ENCODE measurements around the gene KLHL10.
"Not testable (repeated sequence)": the region's sequence is repeated elsewhere in the genome, so short reads cannot be mapped to it uniquely, and the experiment has no call there.

Gene KLHL10

DNA sequence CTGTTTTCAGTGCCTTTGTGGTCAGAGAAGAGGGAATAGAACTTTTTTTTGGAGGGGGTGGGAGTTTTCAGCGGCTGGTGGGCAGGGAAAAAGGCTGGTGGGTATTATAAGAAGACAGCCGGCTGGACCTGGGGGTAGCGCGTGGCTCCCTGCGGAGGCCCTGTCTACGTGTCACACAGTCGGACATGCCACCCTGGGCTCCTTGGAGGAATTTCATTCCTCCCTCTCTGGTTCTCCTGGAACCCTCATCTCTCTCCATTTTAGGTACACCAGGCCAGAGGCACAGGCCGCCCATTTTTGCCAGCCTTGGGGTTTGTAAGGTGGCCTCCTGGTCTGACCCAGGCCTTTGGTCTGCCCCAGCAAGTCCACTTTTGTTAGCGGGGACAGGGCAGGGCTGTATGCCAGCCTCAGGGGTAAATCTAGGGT is 23.9 kb upstream of the KLHL10 start:
- DNase-seq = no peak

DNA sequence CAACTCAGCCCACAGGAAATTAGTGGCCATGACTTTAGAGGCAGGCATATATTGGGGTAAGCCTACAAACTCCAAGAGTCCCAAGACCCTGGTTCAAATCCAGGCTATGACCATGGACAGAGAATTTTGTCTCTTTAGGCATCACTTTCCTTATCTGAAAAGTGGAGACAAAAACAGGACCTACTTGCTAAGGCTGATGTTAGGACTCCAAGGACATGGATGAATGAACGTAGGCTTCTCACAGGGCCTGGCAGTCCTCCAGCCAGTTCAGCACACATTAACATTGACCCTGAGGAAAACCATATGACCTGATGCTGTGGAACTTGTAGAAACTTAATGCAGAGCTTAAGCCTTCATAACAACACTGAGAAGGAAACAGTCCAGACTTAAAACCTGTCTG is 23.4 kb upstream of the KLHL10 start:
- DNase-seq = no peak

DNA sequence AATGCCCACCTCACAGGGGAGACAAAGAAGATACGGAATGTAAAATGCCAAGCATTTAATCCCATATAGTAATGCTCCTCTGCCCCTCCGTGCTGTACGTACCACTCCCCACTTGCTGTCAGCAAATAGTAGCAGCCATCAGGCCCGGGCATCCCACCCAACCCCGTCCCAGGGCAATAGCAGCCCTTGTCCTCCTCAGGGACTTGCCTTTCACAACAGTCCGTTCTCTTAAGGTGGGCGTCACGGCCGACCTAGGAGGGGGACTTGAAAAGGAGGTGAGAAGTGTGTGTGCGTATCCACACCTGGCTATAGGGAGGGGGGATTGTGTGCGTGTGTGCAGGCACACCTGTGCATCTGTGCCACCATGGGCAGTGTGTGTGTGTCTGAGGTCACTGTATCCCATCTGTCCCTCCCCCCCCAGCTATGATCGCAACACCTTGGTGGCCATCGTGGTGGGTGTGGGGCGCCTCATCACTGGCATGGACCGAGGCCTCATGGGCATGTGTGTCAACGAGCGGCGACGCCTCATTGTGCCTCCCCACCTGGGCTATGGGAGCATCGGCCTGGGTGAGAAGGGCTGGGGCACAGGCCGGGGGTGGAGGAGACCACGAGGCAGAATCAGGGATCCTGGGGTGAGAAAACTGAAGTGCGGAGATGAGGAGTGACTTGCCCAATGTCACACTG is 20.8 kb upstream of the KLHL10 start:
- DNase-seq = no peak

DNA sequence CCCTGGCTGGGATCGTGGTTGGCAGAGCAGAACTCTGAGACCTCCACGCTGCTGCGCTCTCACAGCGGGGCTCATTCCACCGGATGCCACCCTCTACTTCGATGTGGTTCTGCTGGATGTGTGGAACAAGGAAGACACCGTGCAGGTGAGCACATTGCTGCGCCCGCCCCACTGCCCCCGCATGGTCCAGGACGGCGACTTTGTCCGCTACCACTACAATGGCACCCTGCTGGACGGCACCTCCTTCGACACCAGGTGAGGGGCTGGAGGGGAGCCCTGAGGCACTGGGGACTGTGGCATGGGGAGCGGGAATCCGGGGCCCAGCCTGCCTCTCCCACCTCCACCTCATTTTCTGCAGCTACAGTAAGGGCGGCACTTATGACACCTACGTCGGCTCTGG is 19.6 kb upstream of the KLHL10 start:
- DNase-seq = no peak

DNA sequence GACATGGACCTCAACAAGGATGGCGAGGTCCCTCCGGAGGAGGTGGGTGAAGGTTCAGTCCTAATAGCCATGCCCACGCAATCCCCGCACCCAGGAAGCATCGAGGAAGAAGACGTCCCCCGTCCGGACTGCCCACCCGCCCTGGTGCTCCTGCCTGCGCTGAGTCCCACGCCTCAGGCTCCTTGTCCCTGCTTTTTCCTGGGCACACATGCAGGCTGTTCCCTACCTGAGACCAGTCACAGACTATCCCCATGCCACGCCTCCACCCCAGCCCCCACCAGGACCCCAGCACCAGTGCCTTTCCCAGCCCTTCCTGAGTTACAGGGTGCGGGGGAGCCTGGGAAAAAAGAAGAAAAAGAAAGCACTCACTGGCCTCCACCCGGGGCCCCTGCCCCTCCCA is 15.8 kb upstream of the KLHL10 start:
- DNase-seq = no peak

DNA sequence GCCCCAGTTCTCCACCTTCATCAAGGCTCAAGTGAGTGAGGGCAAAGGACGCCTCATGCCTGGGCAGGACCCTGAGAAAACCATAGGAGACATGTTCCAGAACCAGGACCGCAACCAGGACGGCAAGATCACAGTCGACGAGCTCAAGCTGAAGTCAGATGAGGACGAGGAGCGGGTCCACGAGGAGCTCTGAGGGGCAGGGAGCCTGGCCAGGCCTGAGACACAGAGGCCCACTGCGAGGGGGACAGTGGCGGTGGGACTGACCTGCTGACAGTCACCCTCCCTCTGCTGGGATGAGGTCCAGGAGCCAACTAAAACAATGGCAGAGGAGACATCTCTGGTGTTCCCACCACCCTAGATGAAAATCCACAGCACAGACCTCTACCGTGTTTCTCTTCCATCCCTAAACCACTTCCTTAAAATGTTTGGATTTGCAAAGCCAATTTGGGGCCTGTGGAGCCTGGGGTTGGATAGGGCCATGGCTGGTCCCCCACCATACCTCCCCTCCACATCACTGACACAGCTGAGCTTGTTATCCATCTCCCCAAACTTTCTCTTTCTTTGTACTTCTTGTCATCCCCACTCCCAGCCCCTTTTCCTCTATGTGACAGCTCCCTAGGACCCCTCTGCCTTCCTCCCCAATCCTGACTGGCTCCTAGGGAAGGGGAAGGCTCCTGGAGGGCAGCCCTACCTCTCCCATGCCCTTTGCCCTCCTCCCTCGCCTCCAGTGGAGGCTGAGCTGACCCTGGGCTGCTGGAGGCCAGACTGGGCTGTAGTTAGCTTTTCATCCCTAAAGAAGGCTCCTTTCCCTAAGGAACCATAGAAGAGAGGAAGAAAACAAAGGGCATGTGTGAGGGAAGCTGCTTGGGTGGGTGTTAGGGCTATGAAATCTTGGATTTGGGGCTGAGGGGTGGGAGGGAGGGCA is 15.1 kb upstream of the KLHL10 start:
- DNase-seq = no peak

DNA sequence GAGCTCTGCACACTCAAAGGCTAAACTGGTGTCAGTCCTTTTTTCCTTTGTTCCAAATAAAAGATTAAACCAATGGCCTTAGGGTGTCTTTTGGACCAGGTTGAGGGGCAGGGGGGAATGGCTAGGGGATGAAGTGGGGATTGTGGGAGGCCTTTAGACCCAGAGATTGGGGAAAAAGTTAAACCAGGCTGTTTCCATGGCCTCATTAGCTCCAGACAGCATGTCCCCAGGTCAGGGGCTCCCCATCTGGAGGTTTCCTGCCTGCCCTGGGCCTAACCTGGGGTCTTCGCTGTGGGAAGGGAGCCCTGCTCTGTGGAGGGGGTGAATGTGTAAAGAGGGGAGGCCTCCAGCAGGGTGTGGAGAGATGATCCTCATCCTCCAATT is 14.5 kb upstream of the KLHL10 start:
- DNase-seq = no peak

DNA sequence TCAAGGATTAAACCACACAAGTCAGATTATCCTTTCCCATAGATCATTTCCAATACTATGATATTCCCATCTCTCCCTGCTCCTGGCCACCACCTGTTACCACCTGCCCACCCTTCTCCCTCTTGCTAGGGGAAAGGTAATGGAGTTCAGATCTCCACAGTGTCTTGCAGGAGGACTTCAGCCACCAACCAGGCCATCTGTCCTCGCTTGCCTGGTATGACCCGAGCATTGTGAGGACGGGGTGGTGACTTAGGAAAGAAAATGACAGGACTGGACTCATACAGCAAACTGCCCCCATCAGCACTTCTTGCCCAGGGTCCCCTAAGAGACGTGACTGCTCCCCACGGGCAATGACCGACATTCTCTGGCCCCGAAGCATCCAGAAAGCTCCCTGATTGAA is 14.0 kb upstream of the KLHL10 start:
- DNase-seq = no peak

DNA sequence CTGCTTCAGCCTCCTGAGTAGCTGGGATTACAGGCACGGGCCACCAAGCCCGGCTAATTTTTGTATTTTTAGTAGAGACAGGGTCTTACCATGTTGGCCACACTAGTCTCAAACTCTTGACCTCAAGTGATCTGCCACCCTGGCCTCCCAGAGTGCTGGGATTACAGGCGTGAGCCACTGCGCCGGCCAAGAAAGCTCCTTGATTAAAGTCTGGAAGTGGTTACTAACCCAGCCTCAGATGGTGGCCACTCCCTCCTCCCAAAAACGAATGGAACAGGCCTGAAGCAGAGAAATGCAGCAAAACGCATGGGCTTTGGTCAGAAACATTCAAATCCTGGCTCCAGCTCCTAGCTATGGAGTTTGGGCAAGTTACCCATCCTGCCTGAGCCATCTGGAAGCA is 13.5 kb upstream of the KLHL10 start:
- DNase-seq = no peak

DNA sequence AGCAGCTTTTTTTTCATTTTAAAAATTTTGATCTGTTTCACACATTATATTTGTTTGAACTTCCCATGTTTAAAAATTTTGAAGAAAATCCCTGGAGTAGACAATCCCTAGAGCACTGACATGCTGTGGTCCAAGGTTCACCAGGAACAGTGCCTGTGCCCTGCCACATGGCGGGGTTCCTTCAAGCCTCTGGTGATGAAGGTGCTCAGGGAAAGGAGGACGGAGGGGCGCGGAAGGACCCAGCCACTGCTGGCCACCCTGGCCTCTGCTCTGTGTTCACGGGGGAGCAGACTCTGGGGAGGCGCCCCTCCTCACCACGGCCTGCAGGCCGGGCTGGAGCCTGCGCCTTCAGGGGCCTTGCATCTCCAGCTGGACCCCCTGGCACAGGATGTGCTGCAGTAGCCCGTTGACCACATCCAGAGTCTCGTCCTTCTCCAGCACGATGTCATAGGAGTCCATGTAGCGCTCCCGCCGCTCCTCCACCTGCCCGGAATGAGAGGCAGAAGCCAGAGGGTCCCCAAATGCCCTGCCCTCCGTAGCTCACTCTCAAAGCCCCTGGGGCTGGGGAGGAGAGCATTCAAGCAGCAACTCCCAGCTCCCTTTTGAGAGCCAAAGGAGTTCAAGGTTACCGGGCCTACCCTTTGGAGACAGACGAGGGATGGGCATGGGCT is 12.3 kb upstream of the KLHL10 start:
- DNase-seq = no peak

DNA sequence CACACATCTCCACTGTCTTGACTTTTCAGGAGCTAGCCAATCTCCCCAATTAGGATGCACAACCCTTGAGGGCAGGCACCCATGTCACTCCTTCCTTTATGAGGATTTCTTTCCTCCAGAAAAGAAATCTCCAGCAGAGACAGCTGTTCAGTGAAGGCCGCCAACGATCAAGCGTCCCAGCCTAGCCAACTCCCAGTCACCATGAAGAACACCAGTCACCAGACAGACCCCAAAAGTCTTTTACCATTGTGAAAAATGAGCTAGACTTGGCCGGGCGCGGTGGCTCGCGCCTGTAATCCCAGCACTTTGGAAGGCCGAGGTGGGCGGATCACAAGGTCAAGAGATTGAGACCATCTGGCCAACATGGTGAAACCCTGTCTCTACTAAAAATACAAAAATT is 7.7 kb upstream of the KLHL10 start:
- DNase-seq = not testable (repeated sequence)

DNA sequence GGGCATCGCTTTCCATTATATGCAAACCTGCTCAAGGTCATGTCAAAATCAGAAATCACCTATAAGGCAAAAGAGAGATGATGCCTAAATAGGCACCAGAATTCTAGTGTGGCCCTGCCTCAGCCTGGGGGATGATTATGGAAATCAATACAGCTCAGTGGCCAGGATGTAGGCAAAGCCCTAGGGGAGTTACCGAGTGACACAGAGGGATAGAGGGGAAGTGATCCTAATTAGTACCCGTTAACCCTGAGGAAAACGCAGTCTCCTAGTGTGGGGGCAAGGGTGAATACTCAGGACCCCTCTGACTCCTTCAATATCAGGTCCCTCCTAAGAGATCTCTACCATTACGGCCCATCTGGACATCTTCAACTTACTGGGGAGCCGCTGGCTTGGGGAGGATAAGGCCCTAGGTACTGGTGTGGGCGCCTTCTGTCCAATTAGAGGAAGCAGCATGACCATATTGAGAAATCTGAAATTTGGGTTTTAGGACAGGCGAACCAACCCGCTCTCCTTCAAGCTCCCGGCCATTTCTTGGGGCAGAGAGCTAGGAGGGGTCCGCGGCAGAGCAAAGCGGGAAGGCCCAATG is 2.3 kb upstream of the KLHL10 start:
- DNase-seq = no peak

DNA sequence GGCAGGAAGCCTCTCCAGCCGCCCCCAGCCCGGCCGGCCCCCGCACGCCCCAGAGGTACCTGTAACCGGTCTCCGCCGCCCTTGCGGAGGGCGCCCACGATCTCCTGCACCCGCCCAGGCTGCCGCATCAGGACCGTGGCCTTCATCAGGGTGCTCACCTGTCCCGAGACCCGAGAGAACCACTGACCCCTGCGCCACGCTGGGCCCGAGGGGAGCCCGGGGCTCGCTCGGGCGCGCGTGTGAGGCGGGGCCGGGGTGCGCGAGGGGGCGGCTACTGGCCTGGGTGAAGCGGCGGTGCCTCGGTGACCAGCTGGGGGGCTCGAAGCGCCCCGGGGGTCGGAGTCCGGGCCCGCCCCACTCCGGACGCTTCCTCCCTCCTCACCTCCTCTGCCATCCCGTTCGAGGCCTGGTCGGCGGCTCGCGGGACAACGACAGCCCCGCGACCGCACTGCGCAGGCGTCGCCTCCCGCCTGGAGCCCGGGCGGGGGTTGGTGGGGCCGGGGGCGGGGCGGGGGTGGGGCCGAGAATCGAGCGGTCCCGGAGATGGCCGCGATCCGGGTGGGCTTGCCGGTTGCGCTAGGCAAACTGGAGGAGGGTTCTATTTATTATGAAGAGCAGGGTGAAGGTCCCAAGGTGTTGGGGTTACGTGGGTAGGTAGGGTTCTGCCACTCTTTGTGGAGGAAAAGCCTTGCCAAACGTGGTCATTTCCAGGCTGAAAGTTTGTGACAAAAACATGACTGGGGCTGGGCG is 1.6 kb upstream of the KLHL10 start, which contains the start of gene NT5C3B:
Gene NT5C3B, minus strand, starts transcription at position 433 of the 750 bp plus-strand sequence. Its CDS starts 39 bp downstream, at position 394.
- DNase-seq = peak; percentile 74

DNA sequence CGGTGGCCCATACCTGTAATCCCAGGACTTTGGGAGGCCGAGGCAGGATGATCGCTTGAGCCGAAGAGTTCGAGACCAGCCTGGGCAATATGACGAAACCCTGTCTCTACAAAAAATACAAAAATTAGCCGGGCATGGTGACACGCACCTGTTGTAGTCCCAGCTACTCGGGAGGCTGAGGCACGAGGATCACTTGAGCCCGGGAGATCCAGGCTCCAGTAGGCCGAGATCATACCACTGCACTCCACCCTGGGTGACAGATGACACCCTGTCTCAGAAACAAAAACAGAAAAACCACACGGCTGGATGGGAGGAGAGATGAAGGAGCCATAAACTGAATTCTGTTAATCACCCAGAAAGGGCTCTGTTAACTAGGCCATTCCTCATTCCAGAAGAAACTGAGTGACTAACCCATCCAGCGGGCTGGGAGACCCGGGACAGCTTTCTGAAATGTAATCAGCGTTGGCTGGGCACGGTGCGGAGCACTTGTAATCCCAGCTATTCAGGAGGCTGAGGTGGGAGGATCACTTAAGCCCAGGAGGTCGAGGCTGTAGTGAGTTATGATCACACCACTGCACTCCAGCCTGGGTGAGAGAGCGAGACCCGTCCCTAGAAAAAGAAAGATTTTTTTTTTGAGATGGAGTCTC is 952 bp upstream of the KLHL10 start:
- no peak for DNase-seq

DNA sequence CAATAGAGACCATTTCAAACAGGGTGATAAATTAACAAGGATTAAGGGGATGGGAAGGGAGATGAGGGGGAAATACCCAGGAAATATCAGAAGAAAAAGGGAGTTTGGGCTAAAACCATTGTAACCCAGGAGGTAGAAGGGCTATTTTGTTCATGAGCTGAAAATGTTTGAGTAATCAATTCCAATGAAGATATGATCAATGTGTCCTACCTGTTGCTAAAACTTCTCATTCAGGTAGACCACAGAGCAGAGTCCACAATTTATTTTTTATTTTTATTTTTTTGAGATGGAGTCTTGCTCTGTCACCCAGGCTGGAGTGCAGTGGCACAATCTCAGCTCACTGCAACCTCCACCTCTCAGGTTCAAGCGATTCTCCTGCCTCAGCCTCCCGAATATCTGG is 1.8 kb downstream of the KLHL10 start:
- not testable (repeated sequence) for DNase-seq

DNA sequence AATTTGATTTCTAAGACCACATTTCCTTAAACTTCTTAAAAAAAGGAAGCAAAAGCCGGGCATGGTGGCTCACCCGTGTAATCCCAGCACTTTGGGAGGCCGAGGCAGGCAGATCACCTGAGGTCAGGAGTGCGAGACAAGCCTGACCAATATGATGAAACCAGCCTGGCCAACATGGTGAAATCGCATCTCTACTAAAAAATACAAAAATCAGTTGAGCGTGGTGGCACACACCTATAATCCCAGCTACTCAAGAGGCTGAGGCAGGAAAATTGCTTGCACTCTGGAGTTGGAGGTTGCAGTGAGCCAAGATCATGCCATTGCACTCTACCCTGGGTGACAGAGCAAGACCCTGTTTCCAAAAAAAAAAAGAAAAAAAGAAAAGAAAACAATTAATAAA is 3.2 kb downstream of the KLHL10 start:
- not testable (repeated sequence) for DNase-seq

DNA sequence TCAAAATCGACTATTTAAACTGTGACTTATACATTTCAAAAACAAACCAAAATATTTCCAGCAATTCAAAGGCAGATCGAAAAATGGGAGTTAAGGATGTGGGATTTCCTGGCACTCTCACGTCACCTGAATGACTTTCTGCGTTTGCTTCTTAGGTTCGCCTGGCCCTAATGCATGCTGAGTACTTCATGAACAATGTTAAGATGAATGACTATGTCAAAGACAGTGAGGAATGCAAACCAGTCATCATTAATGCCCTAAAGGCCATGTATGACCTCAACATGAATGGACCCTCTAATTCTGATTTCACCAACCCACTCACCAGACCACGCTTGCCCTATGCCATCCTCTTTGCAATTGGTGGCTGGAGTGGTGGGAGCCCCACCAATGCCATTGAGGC is 7.3 kb downstream of the KLHL10 start:
- DNase-seq = no peak

DNA sequence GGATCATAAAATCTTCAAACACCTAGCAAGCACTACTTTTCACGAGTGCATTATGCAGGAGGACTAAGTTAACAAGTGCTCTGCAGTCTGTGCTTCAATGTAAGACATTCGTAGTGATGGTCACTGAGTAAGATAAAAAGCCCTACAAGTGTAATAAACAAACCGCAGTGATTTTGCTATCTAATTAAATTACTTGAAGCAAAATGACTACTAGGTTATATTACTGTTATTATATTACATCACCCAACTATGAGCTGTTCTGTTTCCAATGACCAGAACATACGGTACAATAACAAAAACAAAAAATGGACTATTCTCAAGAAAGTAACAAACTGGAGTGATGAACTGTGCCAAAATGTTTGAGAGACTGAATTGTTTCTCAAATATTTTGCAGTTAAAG is 11.2 kb downstream of the KLHL10 start:
- no peak for DNase-seq

DNA sequence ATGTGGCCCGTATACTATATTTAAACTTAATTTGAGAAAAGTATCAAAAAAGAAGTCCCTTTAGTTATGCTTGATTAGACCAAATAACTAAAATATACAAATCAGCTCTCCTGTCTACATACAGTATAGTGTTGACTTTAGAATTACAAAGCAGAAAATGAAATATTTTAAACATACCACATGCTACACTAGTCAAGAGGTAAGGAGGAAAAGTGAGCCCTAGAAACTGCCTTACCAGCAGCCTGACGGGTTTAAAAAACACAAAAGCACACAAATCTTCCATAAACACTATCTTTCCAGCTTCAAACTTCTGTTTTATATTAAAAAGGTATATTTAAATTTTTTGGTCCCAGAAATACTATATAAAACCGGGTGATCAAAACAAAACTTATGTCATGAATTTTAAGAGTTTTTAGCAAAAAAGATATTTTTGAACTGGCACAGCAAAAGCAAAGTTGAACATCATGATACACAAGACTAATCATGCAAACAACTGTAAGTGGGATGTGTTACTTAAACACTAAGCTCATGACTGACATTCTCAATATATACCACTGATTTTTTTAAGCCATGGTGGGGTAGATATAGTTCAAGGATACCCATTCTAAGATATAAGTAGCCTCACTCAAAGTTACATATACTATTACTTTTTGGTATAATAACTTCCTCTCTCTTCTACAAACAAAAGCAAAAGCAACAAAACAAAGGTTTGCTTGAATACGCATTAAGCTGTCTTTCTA is 11.8 kb downstream of the KLHL10 start:
- no peak for DNase-seq

DNA sequence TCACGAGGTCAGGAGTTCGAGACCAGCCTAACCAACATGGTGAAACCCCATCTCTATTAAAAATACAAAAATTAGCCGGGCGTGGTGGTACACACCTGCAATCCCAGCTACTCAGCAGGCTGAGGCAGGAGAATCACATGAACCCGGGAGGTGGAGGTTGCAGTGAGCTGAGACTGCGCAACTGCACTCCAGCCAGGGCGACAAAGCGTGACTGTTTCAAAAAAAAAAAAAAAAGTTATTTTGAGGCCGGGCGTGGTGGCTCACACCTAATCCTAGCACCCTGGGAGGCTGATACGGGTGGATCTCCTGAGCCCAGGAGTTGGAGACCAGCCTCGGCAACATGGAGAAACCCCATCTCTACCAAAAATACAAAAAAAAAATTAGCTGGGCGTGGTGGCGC is 13.8 kb downstream of the KLHL10 start:
- not testable (repeated sequence) for DNase-seq

DNA sequence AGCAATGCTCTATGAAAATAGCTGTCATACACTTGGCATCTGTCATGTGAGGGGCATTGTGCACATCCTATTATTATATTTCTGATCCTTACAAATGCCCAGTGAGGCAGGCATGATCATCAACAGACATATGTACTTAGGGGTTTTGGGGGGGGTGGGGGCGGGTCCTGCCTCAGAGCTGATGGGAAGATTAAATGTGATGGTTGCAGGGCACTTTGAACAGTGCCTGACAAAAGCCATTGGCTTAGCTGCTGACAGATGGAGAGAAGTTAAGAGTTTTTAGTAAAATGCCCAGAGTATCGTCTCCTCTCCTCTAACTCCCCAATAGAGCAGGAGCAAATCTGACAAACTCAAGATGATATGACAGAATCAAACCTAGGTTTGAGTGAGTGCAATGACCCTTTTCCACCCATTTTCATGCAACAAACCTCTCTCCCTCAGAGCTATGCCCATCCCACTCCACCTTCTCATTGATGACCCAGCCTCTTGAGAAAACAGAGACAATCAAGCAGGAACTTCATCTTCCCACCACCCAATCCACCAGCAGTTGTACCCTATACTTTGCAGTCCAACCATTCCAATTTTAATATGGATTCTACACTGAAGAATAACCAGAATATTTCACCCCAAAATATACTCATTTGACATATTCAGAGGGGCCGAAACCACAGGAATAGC is 22.8 kb downstream of the KLHL10 start:
- no peak for DNase-seq
